Endothelial cell of umbilical vein (primary cell): ENCODE results near the gene OCEL1. TPM values are rescaled to one million over a fixed set of nuclear protein-coding genes. Genes with fewer than 3 reads are reported as not detected.

Experiments used
- BruUV-seq: library from RNA; stranded (reverse); fragments of 400-500 nt; replicated peaks from 2 replicates; lab custom pipeline; 2021; lab: Mats Ljungman, UMichigan
- CTCF ChIA-PET: fragments of 300-600, 350-600 bp; sonication (Branson Sonifier 250); formaldehyde crosslinking; loops from one replicate; lab custom pipeline; 2021; ENCODE audit warnings: antibody characterized with exemption, inconsistent platforms; lab: Charles Lee
- POLR2A ChIA-PET: fragments of 300-600, 350-600 bp; sonication (Branson Sonifier 250); formaldehyde crosslinking; loops from one replicate; lab custom pipeline; 2021; ENCODE audit warnings: antibody characterized with exemption, inconsistent platforms; lab: Charles Lee
- DNase-seq: peaks from one replicate; pipeline ENCODE4 v3.0.0-alpha.2; 2011; ENCODE audit warnings: low read depth, low spot score
- FAIRE-seq: peaks from 2 replicates; lab custom pipeline; 2011; peaks lifted over from hg19 to GRCh38; lab: Jason Lieb, UNC
- H2AFZ ChIP-seq: 2 replicates; pipeline ENCODE4 v1.6.0; 2012; ENCODE audit warnings: low read depth, low read length, control low read depth, inconsistent platforms
- H3K27ac ChIP-seq: 2 replicates; pipeline ENCODE4 v1.5.1; 2011; ENCODE audit warnings: low read depth, mild to moderate bottlenecking, control low read depth, low read length, moderate library complexity; ENCODE audit not compliant: insufficient read depth
- H3K27me3 ChIP-seq, 2 experiments: 2 replicates each; pipeline versions ENCODE4 v1.6.0 to v1.6.1; 2011; ENCODE audit warnings: low read length in 2 of 2, mixed read lengths in 1 of 2; ENCODE audit not compliant: control insufficient read depth in 2 of 2, insufficient read depth in 2 of 2
- H3K36me3 ChIP-seq, 2 experiments: 2 replicates in 1 of 2; 3 replicates in 1 of 2; pipeline ENCODE4 v1.5.1; 2011; ENCODE audit warnings: low read length in 2 of 2, mild to moderate bottlenecking in 1 of 2, moderate library complexity in 1 of 2; ENCODE audit not compliant: control insufficient read depth in 2 of 2, insufficient read depth in 2 of 2; ENCODE audit errors: extremely low read depth in 1 of 2
- H3K4me1 ChIP-seq: 3 replicates; pipeline ENCODE4 v1.5.1; 2011; ENCODE audit warnings: mild to moderate bottlenecking, low read length; ENCODE audit not compliant: control insufficient read depth, insufficient read depth; ENCODE audit errors: extremely low read depth
- H3K4me2 ChIP-seq: 2 replicates; pipeline ENCODE4 v1.6.1; 2011; ENCODE audit warnings: low read length, control low read depth, mixed read lengths; ENCODE audit not compliant: insufficient read depth
- H3K4me3 ChIP-seq, 3 experiments: fragments of 200-600 bp in 1 of 3; sonication (generic), shearing (Covaris generic) in 1 of 3; replicated peaks in 1 of 3; 2 replicates each; pipeline ENCODE4 v1.5.1; 2011 to 2016; ENCODE audit warnings: control low read depth in 3 of 3, low read length in 3 of 3, mild to moderate bottlenecking in 2 of 3, inconsistent platforms in 1 of 3, low read depth in 1 of 3, moderate library complexity in 1 of 3; ENCODE audit not compliant: insufficient read depth in 1 of 3
- H3K79me2 ChIP-seq: 2 replicates; pipeline ENCODE4 v1.6.0; 2012; ENCODE audit warnings: low read length, inconsistent platforms; ENCODE audit not compliant: control insufficient read depth, insufficient read depth
- H3K9ac ChIP-seq: replicated peaks from 2 replicates; pipeline ENCODE3; 2011; ENCODE audit warnings: low read length, control low read depth; ENCODE audit not compliant: insufficient read depth; ENCODE audit errors: extremely low read depth
- H3K9me1 ChIP-seq: replicated peaks from 3 replicates; pipeline ENCODE4 v1.6.0; 2011; ENCODE audit warnings: mild to moderate bottlenecking, low read length; ENCODE audit not compliant: control insufficient read depth, insufficient read depth; ENCODE audit errors: extremely low read depth
- H3K9me3 ChIP-seq: replicated peaks from 2 replicates; pipeline ENCODE4 v1.5.1; 2012; ENCODE audit warnings: low read length, inconsistent platforms; ENCODE audit not compliant: control insufficient read depth, insufficient read depth
- H4K20me1 ChIP-seq: replicated peaks from 2 replicates; pipeline ENCODE3; 2011; ENCODE audit warnings: mild to moderate bottlenecking, low read length; ENCODE audit not compliant: control insufficient read depth, insufficient read depth; ENCODE audit errors: extremely low read depth
- EZH2 ChIP-seq: IDR thresholded peaks from 2 replicates; pipeline ENCODE4 v1.6.1; 2012; ENCODE audit warnings: borderline replicate concordance, low read depth, mild to moderate bottlenecking, moderate library complexity, low read length, inconsistent platforms; ENCODE audit not compliant: severe bottlenecking
- FOS ChIP-seq: IDR thresholded peaks from 2 replicates; pipeline ENCODE4 v1.6.1; 2011; ENCODE audit warnings: mild to moderate bottlenecking, low read length, moderate library complexity, borderline replicate concordance; ENCODE audit not compliant: insufficient read depth
- GATA2 ChIP-seq: IDR thresholded peaks from 2 replicates; pipeline ENCODE4 v1.7.0; 2011; ENCODE audit warnings: low read depth, mild to moderate bottlenecking, moderate library complexity, mixed read lengths, low read length; ENCODE audit not compliant: insufficient read length, insufficient read depth
- JUN ChIP-seq: IDR thresholded peaks from 2 replicates; pipeline ENCODE4 v1.6.1; 2011; ENCODE audit warnings: borderline replicate concordance, low read depth; ENCODE audit not compliant: insufficient read length, insufficient read depth
- MAX ChIP-seq: IDR thresholded peaks from 2 replicates; pipeline ENCODE4 v1.6.1; 2011; ENCODE audit not compliant: insufficient read depth, insufficient read length
- MYC ChIP-seq: IDR thresholded peaks from one replicate; pipeline ENCODE4 v1.6.1; 2011; ENCODE audit warnings: mild to moderate bottlenecking, low read depth, low read length
- POLR2A ChIP-seq: IDR thresholded peaks from 2 replicates; pipeline ENCODE4 v1.6.1; 2012; ENCODE audit warnings: low read depth, mild to moderate bottlenecking, control low read depth, low read length
- POLR2AphosphoS5 ChIP-seq: IDR thresholded peaks from 2 replicates; pipeline ENCODE4 v1.6.1; 2012; ENCODE audit warnings: low read depth, mild to moderate bottlenecking, control low read depth, low read length, moderate library complexity; ENCODE audit not compliant: insufficient read depth
- dilution Hi-C: fragments of 300-500 bp; cut with MboI; formaldehyde crosslinking; loops from one replicate; pipeline ENCODE4 v1.15.0; 2019; ENCODE audit warnings: low sequenced_read_pairs; ENCODE audit not compliant: extremely low pct_ligation_motif_present
- intact Hi-C: fragments of 100-400 bp; cut with micrococcal nuclease; formaldehyde crosslinking; loops from one replicate; pipeline ENCODE4 v1.10.0; 2022
- polyA plus RNA-seq, 4 experiments: library from polyadenylated mRNA; depleted of rRNA in 3 of 4; stranded (reverse) in 3 of 4; unstranded in 1 of 4; fragments of >200 nt; gene quantifications; 2 replicates each; pipeline versions ENCODE4 v1.2.1 to v1.2.3, GENCODE V29; 2011 to 2012; ENCODE audit warnings: missing spikeins in 1 of 4
- total RNA-seq: library from RNA; stranded (reverse); gene quantifications from 2 replicates; pipeline ENCODE4 v1.2.3, GENCODE V29; 2021
- TF ChIP-seq, protein P1 (sequence below), 2 donors: IDR thresholded peaks; 1 replicate in 1 of 2; 2 replicates in 1 of 2; pipeline ENCODE4 v1.5.1; 2011; ENCODE audit warnings: low read length in 2 of 2, mild to moderate bottlenecking in 2 of 2, moderate library complexity in 2 of 2, control low read depth in 1 of 2, inconsistent platforms in 1 of 2, low read depth in 1 of 2; ENCODE audit not compliant: insufficient read depth in 1 of 2; ENCODE audit errors: extremely low read depth in 1 of 2

OCEL1 gene
- total and polyA plus RNA-seq, 2 donors (not counting 3 experiments of a cell fraction or from before 2014, with no cell fraction given) = 7.4 to 13.0 TPM

DNA sequence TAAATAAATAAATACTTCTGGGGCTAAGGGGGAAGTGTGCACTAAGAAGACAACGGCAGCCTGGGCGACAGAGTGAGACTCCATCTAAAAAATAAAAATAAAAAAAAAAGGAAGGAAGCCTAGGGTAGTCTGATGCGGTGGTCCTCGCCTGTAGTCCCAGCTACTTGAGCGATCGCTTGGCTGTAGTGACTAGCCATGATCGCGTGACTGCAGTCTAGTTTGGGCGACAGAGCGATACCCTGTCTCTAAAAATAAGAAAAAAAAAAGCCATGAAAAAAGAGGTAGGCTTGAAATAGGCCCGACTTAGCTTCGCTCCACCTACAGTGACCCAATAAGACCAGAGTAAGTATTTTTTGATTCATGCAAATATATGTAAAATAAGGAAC is 40.6 kb downstream of the OCEL1 start:
- no peak overlapping the region for H3K4me3 ChIP-seq
- H3K79me2 ChIP-seq = peaks cover 14% of the 10 kb centered on the region
- no TSS peak for BruUV-seq
- H3K9me3 ChIP-seq = no peaks in the 10 kb centered on the region
- no peaks in the 10 kb centered on the region for H3K9me1 ChIP-seq
- DNase-seq = no peak
- H3K9ac ChIP-seq = no peak overlapping the region
- ChIA-PET CTCF (interaction anchor here (0.8 to 2.7 kb wide), 3 partner anchors 9 to 31 kb away, joined by 3 to 15 read pairs (median 8); partner anchors contain the start of gene ANKLE1), POLR2A (interaction anchor here (0.8 to 1.2 kb wide), 2 partner anchors 15 to 52 kb away, joined by 3 to 5 read pairs; partner anchors contain the start of genes ANKLE1 and USE1)
- peak overlapping the region; percentile 21 for H2AFZ ChIP-seq
- H4K20me1 ChIP-seq = no peaks in the 10 kb centered on the region
- H3K4me2 ChIP-seq = no peak overlapping the region
- no peak for FAIRE-seq
- H3K27me3 ChIP-seq = no peaks in the 10 kb centered on the region
- H3K27ac ChIP-seq = no peak overlapping the region
- intact Hi-C loops = loop anchor here (2.0 kb wide), 3 partner anchors 32 to 370 kb away; partner anchors contain the start of gene OCEL1
- dilution Hi-C loops = no loop called here
- H3K4me1 ChIP-seq = peaks cover 18% of the 10 kb centered on the region
- TF ChIP-seq, protein P1, sequence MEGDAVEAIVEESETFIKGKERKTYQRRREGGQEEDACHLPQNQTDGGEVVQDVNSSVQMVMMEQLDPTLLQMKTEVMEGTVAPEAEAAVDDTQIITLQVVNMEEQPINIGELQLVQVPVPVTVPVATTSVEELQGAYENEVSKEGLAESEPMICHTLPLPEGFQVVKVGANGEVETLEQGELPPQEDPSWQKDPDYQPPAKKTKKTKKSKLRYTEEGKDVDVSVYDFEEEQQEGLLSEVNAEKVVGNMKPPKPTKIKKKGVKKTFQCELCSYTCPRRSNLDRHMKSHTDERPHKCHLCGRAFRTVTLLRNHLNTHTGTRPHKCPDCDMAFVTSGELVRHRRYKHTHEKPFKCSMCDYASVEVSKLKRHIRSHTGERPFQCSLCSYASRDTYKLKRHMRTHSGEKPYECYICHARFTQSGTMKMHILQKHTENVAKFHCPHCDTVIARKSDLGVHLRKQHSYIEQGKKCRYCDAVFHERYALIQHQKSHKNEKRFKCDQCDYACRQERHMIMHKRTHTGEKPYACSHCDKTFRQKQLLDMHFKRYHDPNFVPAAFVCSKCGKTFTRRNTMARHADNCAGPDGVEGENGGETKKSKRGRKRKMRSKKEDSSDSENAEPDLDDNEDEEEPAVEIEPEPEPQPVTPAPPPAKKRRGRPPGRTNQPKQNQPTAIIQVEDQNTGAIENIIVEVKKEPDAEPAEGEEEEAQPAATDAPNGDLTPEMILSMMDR (IDR thresholded peaks at IDR 0.05; ENCODE audit: extremely low read depth in 1 of 2, insufficient read depth in 1 of 2, low read depth in 1 of 2, low read length in 2 of 2) = no peak
- no peak for TF ChIP-seq POLR2AphosphoS5
- TF ChIP-seq GATA2 = no peak
- no peak for TF ChIP-seq FOS
- TF ChIP-seq MYC = no peak
- TF ChIP-seq EZH2 = no peak
- TF ChIP-seq JUN = no peak
- no peak for TF ChIP-seq POLR2A
- TF ChIP-seq MAX = no peak
- peaks cover 6 to 7% of the 10 kb centered on the region in 2 experiments for H3K36me3 ChIP-seq
